GM12875 (cell line): ENCODE results near the gene ADAMTS12.

Experiments used
- H3K4me3 ChIP-seq: one replicate; pipeline ENCODE4 v1.5.1; 2011; ENCODE audit warnings: low read depth, low read length, control low read depth
- TF ChIP-seq, protein P1 (sequence below): IDR thresholded peaks from 2 replicates; pipeline ENCODE4 v1.5.1; 2011; ENCODE audit warnings: low read depth, mild to moderate bottlenecking, control low read depth, inconsistent platforms, low read length, moderate library complexity, borderline replicate concordance; ENCODE audit not compliant: insufficient read depth

Gene ADAMTS12

DNA sequence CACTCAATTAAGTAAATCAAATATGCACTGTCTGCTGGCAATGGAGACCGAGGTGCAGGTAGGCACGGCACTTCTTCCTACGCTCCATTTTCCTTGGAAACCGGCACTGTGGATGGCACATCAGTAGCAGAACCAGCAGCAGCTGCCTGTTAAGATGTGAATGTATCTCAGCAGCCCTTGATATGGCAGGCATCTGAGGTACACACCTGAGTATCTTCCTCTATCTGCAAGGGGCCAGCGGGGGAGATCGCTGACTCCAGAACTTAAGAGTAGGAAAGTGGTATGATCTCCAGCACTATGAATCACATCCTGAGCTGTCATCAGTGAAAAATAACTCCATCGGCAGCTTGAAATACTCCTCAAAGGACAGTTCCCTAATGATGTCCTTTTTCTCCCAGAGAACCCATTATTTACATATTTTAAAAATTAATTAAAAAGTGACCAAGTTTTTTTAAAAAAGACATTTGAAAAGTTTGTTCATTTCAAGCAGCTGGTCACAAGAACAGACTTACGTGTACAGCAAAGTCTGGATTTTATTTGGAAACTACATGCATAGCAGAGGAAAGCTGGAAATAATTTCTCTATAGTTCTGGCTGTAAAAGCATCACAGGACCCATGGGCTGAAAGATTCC, 97.1 kb downstream of the ADAMTS12 start:
- TF ChIP-seq, protein P1, sequence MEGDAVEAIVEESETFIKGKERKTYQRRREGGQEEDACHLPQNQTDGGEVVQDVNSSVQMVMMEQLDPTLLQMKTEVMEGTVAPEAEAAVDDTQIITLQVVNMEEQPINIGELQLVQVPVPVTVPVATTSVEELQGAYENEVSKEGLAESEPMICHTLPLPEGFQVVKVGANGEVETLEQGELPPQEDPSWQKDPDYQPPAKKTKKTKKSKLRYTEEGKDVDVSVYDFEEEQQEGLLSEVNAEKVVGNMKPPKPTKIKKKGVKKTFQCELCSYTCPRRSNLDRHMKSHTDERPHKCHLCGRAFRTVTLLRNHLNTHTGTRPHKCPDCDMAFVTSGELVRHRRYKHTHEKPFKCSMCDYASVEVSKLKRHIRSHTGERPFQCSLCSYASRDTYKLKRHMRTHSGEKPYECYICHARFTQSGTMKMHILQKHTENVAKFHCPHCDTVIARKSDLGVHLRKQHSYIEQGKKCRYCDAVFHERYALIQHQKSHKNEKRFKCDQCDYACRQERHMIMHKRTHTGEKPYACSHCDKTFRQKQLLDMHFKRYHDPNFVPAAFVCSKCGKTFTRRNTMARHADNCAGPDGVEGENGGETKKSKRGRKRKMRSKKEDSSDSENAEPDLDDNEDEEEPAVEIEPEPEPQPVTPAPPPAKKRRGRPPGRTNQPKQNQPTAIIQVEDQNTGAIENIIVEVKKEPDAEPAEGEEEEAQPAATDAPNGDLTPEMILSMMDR, result no peak
- H3K4me3 ChIP-seq, result no peak overlapping the region

DNA sequence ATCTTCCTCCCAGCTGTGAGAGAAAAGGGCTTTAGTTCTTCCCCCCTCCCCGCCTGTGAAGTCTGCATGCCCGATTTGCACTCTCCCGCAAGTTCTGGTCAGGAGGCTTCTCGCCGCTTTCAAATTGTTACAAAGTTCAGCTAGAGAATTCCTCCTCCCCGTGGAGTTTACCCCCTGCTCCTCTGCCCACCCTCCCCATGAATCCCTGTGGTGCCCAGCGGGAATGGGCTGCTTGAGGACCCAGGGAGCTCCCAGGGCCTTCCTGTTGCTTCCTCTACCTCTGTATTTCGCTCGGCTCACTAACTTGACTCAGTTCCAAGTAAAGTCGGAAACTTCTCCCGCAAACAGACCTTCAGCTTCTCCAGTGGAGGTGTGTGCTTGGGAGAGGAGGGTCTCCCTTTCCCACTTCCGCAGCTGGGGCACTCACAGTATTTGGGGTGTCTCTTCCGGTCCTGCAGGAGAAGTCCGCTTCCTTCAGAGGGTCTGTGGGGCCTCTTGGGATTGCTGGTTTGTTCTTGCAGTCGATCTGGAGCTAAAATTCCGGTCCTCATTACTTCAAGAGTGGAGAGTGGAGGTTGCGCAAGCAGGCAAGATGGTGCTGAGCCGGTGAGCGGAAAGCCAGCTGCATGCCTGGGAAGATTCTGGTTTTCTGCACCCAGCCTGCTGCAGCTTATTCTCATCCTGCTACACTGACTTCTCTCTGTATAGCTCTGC, 97.8 kb downstream of the ADAMTS12 start:
- H3K4me3 ChIP-seq, result no peak overlapping the region
- TF ChIP-seq, protein P1, result no peak

DNA sequence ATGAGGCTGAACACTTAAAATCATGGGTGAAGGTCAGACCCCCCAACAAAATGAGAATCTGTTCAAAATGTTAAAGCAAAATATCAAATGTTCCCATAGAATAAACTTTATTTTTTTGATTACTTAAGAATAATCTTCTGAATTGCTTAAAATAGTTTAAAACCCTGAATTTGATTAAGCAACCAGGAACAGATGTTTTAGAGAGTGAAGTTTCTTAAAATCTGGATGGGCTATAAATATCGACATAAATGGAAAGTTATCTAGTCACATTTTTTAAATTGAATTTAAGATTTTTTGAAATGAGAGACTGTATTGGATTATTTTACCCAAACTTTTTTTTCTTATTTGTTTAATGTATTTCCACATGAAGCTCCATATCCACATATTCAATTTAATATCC, 98.5 kb downstream of the ADAMTS12 start:
- no peak overlapping the region for H3K4me3 ChIP-seq
- TF ChIP-seq, protein P1, result no peak

DNA sequence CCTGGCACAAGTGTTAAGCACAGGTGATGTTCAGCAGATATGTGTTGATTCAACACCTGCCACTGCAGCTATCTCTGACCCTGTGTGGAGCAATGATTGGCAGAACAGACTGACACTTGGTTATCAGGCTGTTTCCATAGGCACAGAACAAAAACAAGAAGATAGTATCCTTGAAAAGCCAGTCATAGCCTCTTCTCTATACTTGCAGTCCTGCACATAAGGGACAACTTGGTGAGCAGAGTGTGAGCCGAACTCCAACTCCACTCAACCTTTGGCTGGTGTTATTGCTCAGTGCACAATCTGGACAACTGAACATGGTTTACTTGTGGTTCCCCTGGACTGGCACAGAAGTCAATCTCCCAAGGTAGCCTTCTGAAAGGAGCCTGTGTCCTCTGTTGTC, 99.2 kb downstream of the ADAMTS12 start:
- TF ChIP-seq, protein P1, result no peak

DNA sequence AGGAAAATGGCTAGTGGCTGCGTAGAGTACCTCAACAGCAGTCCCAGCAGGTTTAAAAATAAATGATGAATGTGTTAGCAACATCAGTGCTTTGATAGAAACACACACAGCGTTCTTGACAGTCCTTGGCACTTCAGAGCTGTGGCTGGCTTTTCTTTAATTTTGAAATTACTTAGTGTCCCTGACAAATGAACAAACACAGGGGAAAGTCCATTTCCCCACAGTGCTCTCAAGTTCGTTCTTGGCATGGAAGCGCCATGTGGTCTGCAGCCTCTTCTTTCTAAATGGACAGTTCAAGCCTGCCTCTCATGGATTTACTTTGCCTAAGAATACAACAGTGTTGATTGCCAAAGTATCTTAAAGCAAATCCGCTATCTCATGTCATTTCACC, 102.2 kb downstream of the ADAMTS12 start:
- TF ChIP-seq, protein P1, result no peak

More for the DNA sequence above, 99.2 kb downstream of the ADAMTS12 start:
- no peak overlapping the region for H3K4me3 ChIP-seq

DNA sequence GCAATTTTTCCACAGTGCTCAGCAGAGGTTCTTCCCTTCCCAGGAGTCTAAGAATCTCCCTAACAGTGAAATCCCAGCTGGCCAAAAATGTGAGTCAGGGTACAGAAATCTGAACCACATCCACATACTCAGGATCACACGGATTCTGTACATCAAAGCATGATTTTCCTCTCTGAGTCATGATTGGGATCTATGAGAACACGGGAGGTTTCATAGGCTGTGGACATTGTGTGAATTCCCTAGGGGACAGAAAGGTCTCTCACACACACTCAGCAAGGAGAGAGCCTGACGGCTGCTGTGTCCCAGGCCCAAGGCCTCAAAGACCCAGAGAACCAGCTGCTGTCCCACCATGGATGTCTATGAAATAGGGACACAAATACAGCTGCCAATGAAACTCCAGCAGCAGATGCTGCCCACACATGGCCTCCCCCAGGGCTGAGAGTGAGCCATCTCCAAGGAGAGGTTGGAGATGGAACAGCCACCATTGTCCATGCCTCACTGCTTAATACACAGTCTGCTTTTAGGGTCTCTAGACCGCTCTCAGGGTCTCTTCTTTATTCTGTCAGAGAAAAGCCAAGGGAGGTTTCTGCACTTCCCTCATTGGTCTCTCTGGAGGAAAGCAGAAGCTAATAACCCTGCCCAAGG, 102.7 kb downstream of the ADAMTS12 start:
- H3K4me3 ChIP-seq, result no peak overlapping the region
- TF ChIP-seq, protein P1, result no peak

More for the DNA sequence above, 102.2 kb downstream of the ADAMTS12 start:
- H3K4me3 ChIP-seq, result no peak overlapping the region
